PC-3 (cell line): ENCODE measurements around the gene MYOF. TPM values are rescaled to one million over a fixed set of nuclear protein-coding genes. Genes with fewer than 3 reads are reported as not detected.

Experiments used
- ATAC-seq: fragments of 200-7000 bp; cut with Tn5 transposase; 2 replicates; pipeline ENCODE4 v1.9.1; 2020; ENCODE audit warnings: mild to moderate bottlenecking, moderate library complexity
- BruUV-seq: library from RNA; stranded (reverse); fragments of 400-500 nt; replicated peaks from 2 replicates; lab custom pipeline; 2021; lab: Mats Ljungman, UMichigan
- CTCF ChIA-PET: fragments of 300-600 bp; sonication (Branson Sonifier 250); formaldehyde crosslinking; loops from one replicate; lab custom pipeline; 2022; ENCODE audit warnings: antibody characterized with exemption; lab: Charles Lee
- POLR2A ChIA-PET: fragments of 300-600 bp; sonication (Branson Sonifier 250); formaldehyde crosslinking; loops from one replicate; lab custom pipeline; 2022; ENCODE audit warnings: antibody characterized with exemption; ENCODE audit not compliant: unreplicated experiment; lab: Charles Lee
- DNase-seq: peaks from one replicate; pipeline ENCODE4 v3.0.0-alpha.2; 2015
- H2AFZ ChIP-seq: fragments of 300-600 bp; sonication (generic); 2 replicates; pipeline ENCODE4 v1.6.0; 2016; ENCODE audit warnings: antibody characterized with exemption, low read length
- H3F3A ChIP-seq: fragments of 300-600 bp; sonication (generic); one replicate; pipeline ENCODE4 v1.6.0; 2017; ENCODE audit warnings: antibody characterized with exemption, low read length, control low read depth, mild to moderate bottlenecking; ENCODE audit not compliant: unreplicated experiment
- H3K27ac ChIP-seq: fragments of 300-600 bp; sonication (generic); 2 replicates; pipeline ENCODE4 v1.5.1; 2016; ENCODE audit warnings: mild to moderate bottlenecking, low read length
- H3K27me3 ChIP-seq: fragments of 300-600 bp; sonication (generic); 2 replicates; pipeline ENCODE4 v1.6.1; 2016; ENCODE audit warnings: low read length, mixed read lengths
- H3K36me3 ChIP-seq: fragments of 300-600 bp; sonication (generic); 2 replicates; pipeline ENCODE4 v1.6.1; 2016; ENCODE audit warnings: low read depth, mixed run types, low read length, mixed read lengths
- H3K4me1 ChIP-seq: fragments of 300-600 bp; sonication (generic); 2 replicates; pipeline ENCODE4 v1.5.1; 2016; ENCODE audit warnings: low read length; ENCODE audit not compliant: insufficient read depth
- H3K4me2 ChIP-seq: fragments of 300-600 bp; sonication (generic); 2 replicates; pipeline ENCODE4 v1.6.0; 2016; ENCODE audit warnings: low read length
- H3K4me3 ChIP-seq: fragments of 300-600 bp; sonication (generic); 2 replicates; pipeline ENCODE4 v1.5.1; 2016; ENCODE audit warnings: mild to moderate bottlenecking, low read length, mixed read lengths
- H3K79me2 ChIP-seq: fragments of 300-600 bp; sonication (generic); 2 replicates; pipeline ENCODE4 v1.6.1; 2017; ENCODE audit warnings: low read length, mixed read lengths
- H3K9ac ChIP-seq: fragments of 300-600 bp; sonication (generic); 2 replicates; pipeline ENCODE4 v1.6.0; 2016; ENCODE audit warnings: mild to moderate bottlenecking, low read length
- H3K9me2 ChIP-seq: fragments of 300-600 bp; sonication (generic); replicated peaks from 2 replicates; pipeline ENCODE4 v1.6.1; 2016; ENCODE audit warnings: mixed run types, low read length, mixed read lengths
- H3K9me3 ChIP-seq: fragments of 300-600 bp; sonication (generic); 2 replicates; pipeline ENCODE4 v1.6.1; 2016; ENCODE audit warnings: low read length, mixed read lengths
- H4K20me1 ChIP-seq: fragments of 300-600 bp; sonication (generic); 2 replicates; pipeline ENCODE4 v1.6.1; 2016; ENCODE audit warnings: low read length, mixed read lengths
- CTCF ChIP-seq: fragments of 300-600 bp; sonication (generic); conservative IDR thresholded peaks from 2 replicates; pipeline ENCODE4 v1.5.1; 2017; ENCODE audit warnings: antibody characterized with exemption, low read depth, mild to moderate bottlenecking, low read length
- EZH2 ChIP-seq: fragments of 300-600 bp; sonication (generic); IDR thresholded peaks from one replicate; pipeline ENCODE4 v1.6.1; 2017; ENCODE audit warnings: antibody characterized with exemption, mild to moderate bottlenecking, low read length; ENCODE audit not compliant: unreplicated experiment
- EZH2phosphoT487 ChIP-seq: fragments of 300-600 bp; sonication (generic); IDR thresholded peaks from 2 replicates; pipeline ENCODE4 v1.6.1; 2018; ENCODE audit warnings: mild to moderate bottlenecking, antibody characterized with exemption, low read length, borderline replicate concordance
- intact Hi-C: fragments of 100-400 bp; cut with micrococcal nuclease; formaldehyde crosslinking; loops from 2 replicates; pipeline ENCODE4 v1.9.0; 2023
- total RNA-seq: library from RNA; depleted of rRNA; stranded (reverse); fragments of >200 nt; gene quantifications from 2 replicates; pipeline ENCODE4 v1.2.3, GENCODE V29; 2014

MYOF gene
- total RNA-seq, 1 experiment from 2014 or later, result 174 TPM

GRCh38 chr10:93493162-93493561 is 11.0 kb upstream of the MYOF start:
- H3K27ac ChIP-seq, result no peak overlapping the region
- H3K79me2 ChIP-seq, result peaks cover 17% of the 10 kb centered on the region
- H2AFZ ChIP-seq, result no peak overlapping the region
- H4K20me1 ChIP-seq, result no peaks in the 10 kb centered on the region
- CTCF ChIA-PET, result no interaction called here
- no peak for TF ChIP-seq CTCF
- TF ChIP-seq EZH2phosphoT487, result no peak
- no peak for TF ChIP-seq EZH2
- no peaks in the 10 kb centered on the region for H3K9me2 ChIP-seq
- no peak overlapping the region for H3K9ac ChIP-seq
- intact Hi-C loops, result no loop called here
- no peaks in the 10 kb centered on the region for H3F3A ChIP-seq
- POLR2A ChIA-PET, result no interaction called here
- ATAC-seq (no peak), DNase-seq (no peak)
- peaks cover 6% of the 10 kb centered on the region; the same call in 1 of the 2 replicates for H3K4me1 ChIP-seq
- H3K36me3 ChIP-seq, result no peaks in the 10 kb centered on the region
- no peaks in the 10 kb centered on the region for H3K9me3 ChIP-seq
- no TSS peak for BruUV-seq
- H3K4me2 ChIP-seq, result no peak overlapping the region
- H3K27me3 ChIP-seq, result no peaks in the 10 kb centered on the region
- no peak overlapping the region for H3K4me3 ChIP-seq

GRCh38 chr10:93491602-93492121 is 9.5 kb upstream of the MYOF start:
- CTCF ChIA-PET, result interaction anchor here (0.5 kb wide), 1 partner anchor 20 kb away, joined by 4 read pairs; no protein-coding TSS in a partner anchor

More at GRCh38 chr10:93491602-93492121, 9.5 kb upstream of the MYOF start:
- DNase-seq, result no peak
- intact Hi-C loops, result no loop called here
- H3K79me2 ChIP-seq, result peaks cover 2% of the 10 kb centered on the region
- H2AFZ ChIP-seq, result no peak overlapping the region
- no peaks in the 10 kb centered on the region for H3K36me3 ChIP-seq
- no peaks in the 10 kb centered on the region for H3F3A ChIP-seq
- H3K27ac ChIP-seq, result no peak overlapping the region
- no peaks in the 10 kb centered on the region for H3K9me2 ChIP-seq
- no peak for ATAC-seq
- TF ChIP-seq EZH2phosphoT487 (no peak), CTCF (no peak), EZH2 (no peak)
- no peak overlapping the region for H3K9ac ChIP-seq
- BruUV-seq, result no TSS peak
- no peaks in the 10 kb centered on the region for H4K20me1 ChIP-seq
- H3K4me2 ChIP-seq, result no peak overlapping the region
- POLR2A ChIA-PET, result no interaction called here
- H3K27me3 ChIP-seq, result no peaks in the 10 kb centered on the region
- H3K4me1 ChIP-seq, result no peaks in the 10 kb centered on the region
- no peak overlapping the region for H3K4me3 ChIP-seq
- no peaks in the 10 kb centered on the region for H3K9me3 ChIP-seq
